ENCODE data around the gene PKIG.
A peak's percentile ranks its signal among the peaks of the same experiment; 100 is the strongest.
"Not testable (repeated sequence)": the region's sequence is repeated elsewhere in the genome, so short reads cannot be mapped to it uniquely, and the experiment has no call there.

PKIG gene

DNA sequence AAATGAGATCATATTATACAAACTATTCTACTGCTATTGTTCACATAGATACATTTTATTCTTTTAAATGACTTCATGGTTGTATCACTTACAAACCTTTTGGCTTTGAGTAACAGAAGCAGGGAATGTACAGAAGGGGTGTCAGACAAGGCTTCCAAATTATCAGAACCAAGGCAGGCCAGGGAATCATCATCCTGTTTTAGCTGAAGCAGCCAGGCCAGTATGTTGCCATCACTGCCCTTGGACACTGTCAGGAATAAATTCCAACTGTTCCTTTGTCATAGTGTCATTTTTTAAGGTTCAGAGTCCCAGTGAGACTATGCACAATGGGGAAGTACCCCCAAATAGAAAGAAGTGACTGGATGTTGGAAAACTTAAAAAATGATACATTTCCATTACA, 23.1 kb upstream of the PKIG start:
- Mint-ChIP-seq H3K27me3 (ENCODE audit: low read depth) (peaks cover 11% of the 10 kb centered on the region), H3K27ac (no peak overlapping the region)

DNA sequence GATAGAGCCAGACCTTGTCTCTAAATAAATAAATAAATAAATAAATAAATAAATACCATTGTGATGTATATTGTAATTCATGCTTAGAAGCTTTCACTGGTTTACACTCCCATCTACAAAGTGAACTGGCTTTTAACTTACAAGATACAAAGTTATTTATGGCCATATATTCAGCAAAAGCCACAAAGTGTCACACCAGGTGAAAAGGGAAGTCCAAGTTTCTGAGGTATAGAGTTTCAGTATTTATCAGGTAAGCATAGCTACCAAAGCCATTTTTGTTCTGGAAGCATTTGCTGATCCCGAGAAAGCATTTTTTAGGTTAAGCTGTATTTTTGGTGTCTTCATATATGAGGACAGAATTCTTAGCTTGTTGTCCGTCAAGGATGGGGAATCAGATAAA, 22.1 kb upstream of the PKIG start:
- no peak overlapping the region for H3K27ac Mint-ChIP-seq
- H3K4me1 Mint-ChIP-seq (ENCODE audit: low read depth), result no peaks in the 10 kb centered on the region
- H3K36me3 Mint-ChIP-seq (ENCODE audit: low read depth), result no peaks in the 10 kb centered on the region
- no peak overlapping the region for H3K4me3 Mint-ChIP-seq
- no peaks in the 10 kb centered on the region for H3K9me3 Mint-ChIP-seq
- peaks cover 11% of the 10 kb centered on the region for H3K27me3 Mint-ChIP-seq (ENCODE audit: low read depth)

More for the DNA sequence above, 23.1 kb upstream of the PKIG start:
- no peak overlapping the region for H3K4me3 Mint-ChIP-seq
- H3K36me3 Mint-ChIP-seq (ENCODE audit: low read depth), result no peaks in the 10 kb centered on the region
- H3K4me1 Mint-ChIP-seq (ENCODE audit: low read depth), result peaks cover under 1% of the 10 kb centered on the region
- H3K9me3 Mint-ChIP-seq, result no peaks in the 10 kb centered on the region

DNA sequence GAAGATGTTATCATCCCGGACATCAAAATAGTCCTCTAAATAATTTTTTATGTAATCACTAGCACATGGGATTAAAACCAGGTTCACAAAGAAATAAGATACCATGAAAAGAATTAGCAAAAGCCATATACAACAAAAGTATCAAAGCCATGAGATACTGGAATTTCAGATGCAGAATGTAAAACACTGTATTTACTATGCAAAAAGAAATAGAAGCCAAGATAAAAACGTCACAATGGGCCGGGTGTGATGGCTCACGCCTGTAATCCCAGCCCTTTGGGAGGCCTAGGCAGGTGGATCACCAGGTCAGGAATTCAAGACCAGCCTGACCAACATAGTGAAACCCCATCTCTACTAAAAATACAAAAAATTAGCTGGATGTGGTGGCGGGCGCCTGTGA, 21.6 kb upstream of the PKIG start:
- H3K27ac Mint-ChIP-seq, result not testable (repeated sequence)

DNA sequence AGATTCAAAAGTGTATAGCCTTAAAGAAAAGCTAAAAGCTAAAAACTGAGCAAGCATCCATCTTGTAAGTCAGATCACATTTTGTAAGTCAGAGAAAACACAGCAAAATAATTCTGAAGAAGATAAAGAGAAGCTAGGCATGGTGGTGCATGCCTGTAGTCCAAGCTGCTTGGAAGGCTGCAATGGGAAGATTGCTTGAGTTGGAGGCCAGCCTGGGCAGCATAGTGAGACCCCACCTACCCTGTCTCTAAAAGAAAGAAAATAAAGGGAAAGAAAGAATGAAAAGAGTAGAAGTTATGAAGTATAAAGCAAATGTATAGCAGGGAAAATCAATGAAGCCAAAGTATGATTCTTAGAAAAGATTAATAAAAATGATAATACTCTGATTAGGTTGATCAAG, 20.5 kb upstream of the PKIG start:
- Mint-ChIP-seq H3K27ac (no peak overlapping the region), H3K4me1 (ENCODE audit: low read depth) (peaks cover 3% of the 10 kb centered on the region), H3K36me3 (ENCODE audit: low read depth) (no peaks in the 10 kb centered on the region), H3K4me3 (no peak overlapping the region), H3K9me3 (no peaks in the 10 kb centered on the region), H3K27me3 (ENCODE audit: low read depth) (peaks cover 11% of the 10 kb centered on the region)

More for the DNA sequence above, 21.6 kb upstream of the PKIG start:
- not testable (repeated sequence) for H3K9me3 Mint-ChIP-seq; H3K36me3 Mint-ChIP-seq (ENCODE audit: low read depth); H3K4me1 Mint-ChIP-seq (ENCODE audit: low read depth); H3K4me3 Mint-ChIP-seq
- peaks cover 11% of the 10 kb centered on the region for H3K27me3 Mint-ChIP-seq (ENCODE audit: low read depth)

DNA sequence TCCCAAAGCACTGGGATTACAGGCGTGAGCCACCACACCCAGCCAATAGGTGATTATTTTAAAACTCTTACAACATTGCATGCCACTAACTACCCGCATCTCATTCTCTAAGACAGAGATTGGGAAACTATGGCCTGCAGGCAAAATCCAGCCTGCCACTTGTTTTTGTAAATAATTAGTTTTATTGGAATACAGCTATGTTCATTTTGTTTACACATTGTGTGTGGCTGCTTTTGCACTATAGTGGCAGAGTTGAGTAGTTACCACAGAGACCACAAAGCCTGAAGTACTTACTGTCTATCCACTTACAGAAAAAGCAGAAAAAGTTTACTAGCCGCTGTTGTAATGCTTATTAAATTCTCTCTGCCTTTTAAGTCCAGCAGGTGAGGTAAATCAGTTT, 16.4 kb upstream of the PKIG start:
- Mint-ChIP-seq H3K4me3 (no peak overlapping the region), H3K4me1 (ENCODE audit: low read depth) (peaks cover 3% of the 10 kb centered on the region), H3K36me3 (ENCODE audit: low read depth) (no peaks in the 10 kb centered on the region), H3K27me3 (ENCODE audit: low read depth) (peaks cover 8% of the 10 kb centered on the region), H3K27ac (no peak overlapping the region), H3K9me3 (no peaks in the 10 kb centered on the region)

DNA sequence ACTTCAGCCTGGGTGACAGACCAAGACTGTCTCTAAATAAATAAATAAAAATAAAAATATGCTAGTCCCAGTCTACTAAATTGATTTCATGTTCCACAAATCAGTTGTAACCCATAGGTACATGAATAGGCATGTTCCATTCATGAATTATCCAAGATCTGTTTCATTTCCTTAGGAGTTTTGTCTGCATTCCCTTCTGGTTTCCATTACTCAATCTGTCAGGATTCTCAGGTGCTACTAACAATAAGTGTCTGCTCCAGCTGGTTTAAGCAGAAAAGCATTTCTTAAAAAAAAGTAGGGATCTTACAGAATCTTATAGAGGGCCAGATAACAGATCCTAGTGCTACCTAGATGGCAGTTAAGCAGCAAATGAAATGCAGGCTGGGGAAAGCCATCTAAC, 15.6 kb upstream of the PKIG start:
- no peak overlapping the region for H3K4me3 Mint-ChIP-seq
- no peaks in the 10 kb centered on the region for H3K9me3 Mint-ChIP-seq
- H3K27me3 Mint-ChIP-seq (ENCODE audit: low read depth), result peaks cover 7% of the 10 kb centered on the region
- H3K27ac Mint-ChIP-seq, result no peak overlapping the region
- H3K36me3 Mint-ChIP-seq (ENCODE audit: low read depth), result no peaks in the 10 kb centered on the region
- H3K4me1 Mint-ChIP-seq (ENCODE audit: low read depth), result peaks cover 8% of the 10 kb centered on the region

DNA sequence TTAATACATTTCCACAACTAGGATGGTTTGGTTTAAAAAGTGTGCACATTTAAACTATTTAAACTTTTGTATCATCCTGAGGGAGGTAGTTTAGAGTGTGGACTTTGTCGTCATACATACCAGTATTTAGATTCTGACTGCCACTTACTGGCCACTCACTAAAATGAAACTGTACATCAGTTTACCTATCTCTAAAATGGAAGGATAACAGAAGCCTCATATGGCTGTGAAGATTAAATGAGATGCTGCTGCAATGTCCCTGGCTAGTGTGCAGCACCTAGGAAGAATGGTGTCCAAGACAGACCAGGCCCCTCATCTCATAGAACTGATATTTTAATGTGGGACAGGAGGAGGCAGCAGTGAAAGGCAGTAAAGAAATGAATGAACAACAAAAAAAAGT, 12.0 kb upstream of the PKIG start:
- no peak overlapping the region for H3K4me3 Mint-ChIP-seq
- H3K36me3 Mint-ChIP-seq (ENCODE audit: low read depth), result no peaks in the 10 kb centered on the region
- H3K4me1 Mint-ChIP-seq (ENCODE audit: low read depth), result peaks cover 10% of the 10 kb centered on the region
- no peak overlapping the region for H3K27ac Mint-ChIP-seq
- H3K27me3 Mint-ChIP-seq (ENCODE audit: low read depth), result no peaks in the 10 kb centered on the region
- no peaks in the 10 kb centered on the region for H3K9me3 Mint-ChIP-seq

DNA sequence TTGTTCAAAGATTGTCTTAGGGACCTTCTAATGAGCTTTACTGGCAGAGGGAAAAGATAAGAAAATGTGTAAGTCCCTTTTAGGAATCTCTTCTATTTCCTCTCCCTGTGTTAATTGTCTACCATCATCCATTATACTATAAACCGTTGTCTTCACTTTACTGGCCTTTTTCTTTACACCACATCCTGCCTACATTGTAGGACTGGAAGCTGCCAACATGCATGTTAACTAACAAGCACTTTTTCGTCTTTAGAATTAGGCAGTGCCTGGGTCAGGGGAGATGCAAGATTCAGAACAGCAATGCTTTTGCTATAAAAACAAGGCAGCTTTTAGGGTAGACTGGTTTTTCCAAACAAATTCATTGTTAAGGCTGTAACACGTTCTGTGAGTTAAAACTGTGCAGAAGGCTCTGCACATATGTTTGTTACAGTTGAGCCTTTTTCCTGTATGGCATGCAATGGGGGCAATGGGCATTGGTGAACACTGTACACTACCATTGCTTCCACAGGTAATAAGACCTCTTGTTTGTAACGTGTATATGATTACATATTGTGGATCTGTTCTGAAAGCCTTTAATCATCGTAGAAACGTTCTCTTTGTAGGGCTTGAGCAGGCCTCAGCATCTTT, 10.9 kb upstream of the PKIG start:
- Mint-ChIP-seq H3K36me3 (ENCODE audit: low read depth) (no peaks in the 10 kb centered on the region), H3K9me3 (no peaks in the 10 kb centered on the region), H3K4me1 (ENCODE audit: low read depth) (peaks cover 10% of the 10 kb centered on the region), H3K27me3 (ENCODE audit: low read depth) (no peaks in the 10 kb centered on the region), H3K4me3 (no peak overlapping the region), H3K27ac (peak overlapping the region; percentile 63)

DNA sequence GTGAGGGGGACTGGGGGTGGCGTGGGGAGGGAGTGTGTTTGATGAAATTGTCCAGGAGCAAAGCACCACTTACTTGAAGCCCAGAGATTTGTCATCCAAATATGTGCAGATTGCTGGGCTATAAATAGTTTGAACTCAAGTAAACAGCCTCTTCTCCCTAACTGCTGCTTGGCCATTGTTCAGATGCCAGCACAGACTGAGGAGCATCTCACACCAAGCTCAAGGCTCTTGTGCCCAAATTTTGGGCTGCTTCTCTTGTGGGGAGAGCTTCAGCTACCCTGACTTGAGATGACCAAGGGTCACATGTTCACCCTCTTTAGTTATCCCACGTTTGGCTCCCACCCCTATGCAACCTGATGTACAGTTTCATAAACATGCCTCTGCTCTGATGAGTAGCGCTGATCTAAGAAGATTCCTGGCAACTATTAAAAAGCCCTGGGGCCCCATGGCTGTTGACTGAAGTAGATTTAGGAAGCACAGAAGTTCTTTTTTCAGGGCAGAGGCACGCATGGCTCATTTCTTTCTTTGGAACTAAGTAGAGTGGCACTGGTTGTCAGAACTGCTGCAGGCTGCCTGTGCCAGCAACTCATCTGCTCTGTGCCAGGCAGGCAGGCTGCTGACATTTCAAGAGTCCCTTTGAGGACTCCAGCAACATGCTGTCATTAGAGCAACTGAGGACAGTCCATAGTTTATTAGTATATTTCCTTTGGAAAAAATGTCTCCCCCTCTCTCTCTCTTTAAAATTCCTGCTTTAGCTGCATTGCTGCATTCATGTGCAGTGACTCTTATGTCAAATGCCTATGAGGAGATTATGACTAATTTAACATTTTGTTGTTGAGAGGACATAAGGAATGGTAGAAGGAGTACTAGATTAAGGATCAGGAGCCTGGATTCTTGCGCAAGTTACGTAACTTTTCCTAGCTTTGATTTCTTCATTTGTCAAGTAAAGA, 9.6 kb upstream of the PKIG start:
- Mint-ChIP-seq H3K27me3 (ENCODE audit: low read depth) (no peaks in the 10 kb centered on the region), H3K4me1 (ENCODE audit: low read depth) (peaks cover 19% of the 10 kb centered on the region), H3K36me3 (ENCODE audit: low read depth) (no peaks in the 10 kb centered on the region), H3K9me3 (no peaks in the 10 kb centered on the region), H3K4me3 (no peak overlapping the region), H3K27ac (no peak overlapping the region)

DNA sequence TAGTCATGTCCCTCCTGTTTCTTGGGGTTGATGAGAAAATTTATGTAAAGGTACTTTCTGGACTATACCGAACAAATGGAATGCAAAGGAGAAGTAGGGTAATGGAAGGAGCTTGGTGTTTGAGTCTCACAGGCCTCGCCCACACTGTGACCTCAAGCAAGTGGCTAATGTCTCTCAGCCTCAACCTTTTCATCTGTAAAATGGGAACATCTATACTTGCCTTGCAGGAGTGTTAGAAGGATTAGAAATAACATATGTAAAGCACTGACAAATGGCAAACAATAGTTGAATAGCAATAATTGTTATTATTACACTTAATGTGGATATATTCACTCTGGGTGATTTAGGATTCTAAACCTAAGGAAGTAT, 8.9 kb upstream of the PKIG start:
- Mint-ChIP-seq H3K4me1 (ENCODE audit: low read depth) (peaks cover 19% of the 10 kb centered on the region), H3K36me3 (ENCODE audit: low read depth) (no peaks in the 10 kb centered on the region), H3K27me3 (ENCODE audit: low read depth) (no peaks in the 10 kb centered on the region), H3K27ac (no peak overlapping the region), H3K4me3 (no peak overlapping the region), H3K9me3 (no peaks in the 10 kb centered on the region)

DNA sequence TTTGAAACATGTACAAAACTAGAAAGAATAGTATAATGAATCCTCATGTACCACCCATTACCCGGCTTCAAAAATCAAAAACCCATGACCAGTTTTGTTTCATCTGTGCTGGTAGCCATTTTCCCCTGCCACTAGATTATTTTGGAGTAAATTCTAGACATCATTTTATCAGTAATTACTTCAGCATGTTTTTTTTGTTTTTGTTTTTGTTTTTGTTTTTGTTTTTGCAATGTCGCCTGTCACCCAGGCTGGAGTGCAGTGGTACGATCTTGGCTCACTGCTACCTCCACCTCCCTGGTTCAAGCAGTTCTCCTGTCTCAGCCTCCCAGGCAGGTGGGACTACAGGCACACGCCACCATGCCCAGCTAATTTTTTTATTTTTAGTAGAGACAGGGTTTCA, 8.0 kb upstream of the PKIG start:
- peaks cover 19% of the 10 kb centered on the region for H3K4me1 Mint-ChIP-seq (ENCODE audit: low read depth)
- no peak overlapping the region for H3K4me3 Mint-ChIP-seq
- no peaks in the 10 kb centered on the region for H3K36me3 Mint-ChIP-seq (ENCODE audit: low read depth)
- no peaks in the 10 kb centered on the region for H3K9me3 Mint-ChIP-seq
- no peaks in the 10 kb centered on the region for H3K27me3 Mint-ChIP-seq (ENCODE audit: low read depth)
- no peak overlapping the region for H3K27ac Mint-ChIP-seq

DNA sequence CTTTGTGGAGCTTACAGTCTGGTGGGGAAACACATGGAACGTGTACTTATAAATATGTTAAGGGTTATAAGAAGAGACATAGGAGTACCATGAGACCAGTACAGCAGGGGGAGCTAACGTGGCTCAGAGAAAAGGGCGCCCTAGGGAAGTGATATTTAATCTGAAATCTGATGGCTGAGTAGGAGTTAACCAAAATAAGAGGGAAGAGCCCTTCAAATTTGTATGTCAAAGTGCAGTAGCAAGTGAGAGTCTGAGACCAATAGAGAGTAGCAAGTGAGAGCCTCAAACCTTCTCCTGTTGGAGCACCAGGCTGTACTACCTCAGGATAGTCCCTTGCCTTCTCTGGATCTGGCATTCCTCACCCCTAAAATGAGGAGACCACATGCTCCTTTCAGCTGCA, 6.1 kb upstream of the PKIG start:
- Mint-ChIP-seq H3K27ac (no peak overlapping the region), H3K9me3 (no peaks in the 10 kb centered on the region), H3K36me3 (ENCODE audit: low read depth) (no peaks in the 10 kb centered on the region), H3K4me3 (no peak overlapping the region), H3K27me3 (ENCODE audit: low read depth) (no peaks in the 10 kb centered on the region), H3K4me1 (ENCODE audit: low read depth) (peaks cover 24% of the 10 kb centered on the region)

DNA sequence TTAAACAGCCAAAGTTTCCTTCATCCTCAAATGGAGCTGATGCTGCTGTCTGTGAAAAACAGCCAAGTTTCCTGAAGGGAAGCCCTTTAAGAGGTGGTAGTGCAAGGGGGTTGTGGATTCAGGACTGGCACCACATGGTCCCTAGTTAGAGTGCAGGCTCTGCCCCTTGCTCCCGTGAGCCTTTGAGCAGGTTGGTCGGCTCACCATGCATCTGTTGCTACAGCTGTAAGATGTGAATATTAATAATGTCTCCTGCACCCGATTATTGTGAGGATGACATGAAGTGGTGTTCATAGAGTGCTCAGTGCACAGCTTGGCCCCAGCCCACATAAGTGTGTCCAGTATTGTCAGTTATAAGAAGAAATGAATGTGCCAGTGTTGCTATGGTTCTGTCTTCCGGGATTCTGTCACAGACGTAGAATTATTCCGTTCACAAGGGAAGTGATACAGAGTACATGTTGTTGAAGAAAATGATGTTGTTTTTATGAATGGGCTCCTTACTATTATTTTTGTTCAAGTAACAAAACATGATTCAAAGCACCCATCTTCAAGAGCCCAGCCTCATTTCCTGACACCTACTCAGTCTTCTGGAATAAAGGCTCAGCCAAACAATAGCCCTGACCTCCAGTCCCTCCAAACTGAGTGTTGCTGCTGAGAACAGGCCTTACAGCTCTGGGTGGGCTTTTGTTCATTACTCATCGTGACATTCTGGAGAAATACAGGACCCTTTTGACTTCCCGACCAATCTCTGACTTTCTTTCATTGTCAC, 2.9 kb upstream of the PKIG start:
- no peaks in the 10 kb centered on the region for H3K36me3 Mint-ChIP-seq (ENCODE audit: low read depth)
- H3K4me1 Mint-ChIP-seq (ENCODE audit: low read depth), result peaks cover 24% of the 10 kb centered on the region
- no peak overlapping the region for H3K4me3 Mint-ChIP-seq
- no peaks in the 10 kb centered on the region for H3K27me3 Mint-ChIP-seq (ENCODE audit: low read depth)
- H3K27ac Mint-ChIP-seq, result no peak overlapping the region
- no peaks in the 10 kb centered on the region for H3K9me3 Mint-ChIP-seq

DNA sequence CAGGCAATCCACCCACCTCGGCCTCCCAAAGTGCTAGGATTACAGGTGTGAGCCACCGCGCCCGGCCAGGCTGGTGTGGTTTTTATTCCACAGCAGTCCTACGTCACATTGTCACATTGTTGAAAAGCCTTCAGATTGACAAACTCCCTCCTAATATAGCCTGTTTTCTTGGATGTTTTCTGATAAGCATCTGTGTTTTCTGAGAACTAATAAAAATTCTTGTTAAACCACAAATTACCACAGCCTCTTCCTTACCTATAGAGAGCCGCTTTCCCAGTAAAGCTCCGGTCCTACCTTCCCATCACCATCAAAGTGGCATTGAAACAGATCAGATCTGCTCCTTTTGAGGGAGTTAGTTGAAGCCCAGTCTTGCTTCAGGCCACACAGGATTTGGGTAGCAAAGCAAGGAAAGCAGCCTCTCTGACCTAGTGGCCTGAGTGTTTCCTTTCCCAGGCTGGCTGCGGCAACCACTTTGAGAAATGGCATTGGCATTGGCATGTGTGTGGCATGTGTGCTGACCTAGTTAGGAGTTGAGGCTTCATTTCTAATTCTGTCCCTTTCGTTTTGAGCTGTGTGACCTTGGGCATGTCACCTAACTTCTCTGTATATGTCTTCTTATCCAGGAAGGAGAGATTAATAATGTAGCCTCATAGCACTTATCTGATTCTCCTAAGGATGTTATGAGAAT, 1.7 kb upstream of the PKIG start:
- H3K27me3 Mint-ChIP-seq (ENCODE audit: low read depth), result no peaks in the 10 kb centered on the region
- peaks cover 25% of the 10 kb centered on the region for H3K4me1 Mint-ChIP-seq (ENCODE audit: low read depth)
- no peak overlapping the region for H3K27ac Mint-ChIP-seq
- H3K9me3 Mint-ChIP-seq, result no peaks in the 10 kb centered on the region
- H3K36me3 Mint-ChIP-seq (ENCODE audit: low read depth), result no peaks in the 10 kb centered on the region
- no peak overlapping the region for H3K4me3 Mint-ChIP-seq
